LNCaP clone FGC (cell line): ENCODE measurements around the gene CNPY2.

Source experiments
- DNase-seq: peaks from one replicate; pipeline ENCODE4 v3.0.0-alpha.2; 2011; ENCODE audit warnings: low read depth
- H3K4me3 ChIP-seq: 2 replicates; pipeline ENCODE4 v1.5.1; 2011; ENCODE audit warnings: mild to moderate bottlenecking, low read depth, low read length, control low read depth
- CTCF ChIP-seq: IDR thresholded peaks from 2 replicates; pipeline ENCODE4 v1.5.1; 2012; ENCODE audit warnings: mild to moderate bottlenecking; ENCODE audit not compliant: control insufficient read depth, insufficient read depth; ENCODE audit errors: extremely low read depth

The CNPY2 gene

GRCh38 chr12:56315622-56316473, at the start of gene CNPY2:
Gene CNPY2, minus strand, starts transcription at chr12:56315988. Its CDS starts 771 bp downstream, at chr12:56315217.
- H3K4me3 ChIP-seq = peak within 1 kb of the TSS; percentile 95
- TF ChIP-seq CTCF = 0 out of 2 replicates have a peak, but pooled peaks have one; percentile 23
- peak; percentile 98 for DNase-seq

- no peak for TF ChIP-seq CTCF
- peak; percentile 47 for DNase-seq
- no peak within 1 kb of the TSS for H3K4me3 ChIP-seq
Observed at GRCh38 chr12:56362130-56363059, 46.6 kb upstream of the CNPY2 start, which contains the start of gene APOF. Gene APOF, minus strand, starts transcription at chr12:56362857. Its CDS starts 112 bp downstream, at chr12:56362745.

GRCh38 chr12:56361487-56362129, 45.8 kb upstream of the CNPY2 start:
- TF ChIP-seq CTCF = no peak

GRCh38 chr12:56359851-56360767, 44.3 kb upstream of the CNPY2 start, which contains the start of gene STAT2:
Gene STAT2, minus strand, starts transcription at chr12:56360107. Its CDS starts 3,536 bp downstream, at chr12:56356571.
- TF ChIP-seq CTCF = no peak
- DNase-seq = peak; percentile 99

More at GRCh38 chr12:56361487-56362129, 45.8 kb upstream of the CNPY2 start:
- no peak for DNase-seq
- peak overlapping the region; percentile 61 for H3K4me3 ChIP-seq

GRCh38 chr12:56358836-56359532, 43.2 kb upstream of the CNPY2 start:
- no peak for DNase-seq
- no peak for TF ChIP-seq CTCF
- H3K4me3 ChIP-seq = peak overlapping the region; percentile 61

More at GRCh38 chr12:56359851-56360767, 44.3 kb upstream of the CNPY2 start, which contains the start of gene STAT2:
- peak within 1 kb of the TSS; percentile 61 for H3K4me3 ChIP-seq
